NCI-H1092 treated with DMSO at 0.1 percent for 48 hours (cell line): ENCODE results near the gene VMO1.

ENCODE experiments used
- DNase-seq: peaks from one replicate; lab custom pipeline; 2025; lab: John Stamatoyannopoulos, UW

The VMO1 gene

GRCh38 chr17:4800462-4801196 is 14.5 kb upstream of the VMO1 start:
- DNase-seq: no peak

GRCh38 chr17:4796552-4796920 is 10.4 kb upstream of the VMO1 start:
- no peak for DNase-seq

- DNase-seq: no peak
These were observed 9.0 kb upstream of the VMO1 start for GRCh38 chr17:4795168-4795567.

- DNase-seq: no peak
These were observed 4.5 kb upstream of the VMO1 start for GRCh38 chr17:4790705-4791088.

GRCh38 chr17:4789951-4790704 is 4.0 kb upstream of the VMO1 start:
- DNase-seq: peak; percentile 58

- peak; percentile 40 for DNase-seq
These were observed 3.5 kb upstream of the VMO1 start for GRCh38 chr17:4789701-4789950.

- DNase-seq: peak; percentile 2
These were observed 2.9 kb upstream of the VMO1 start, which contains the start of gene GLTPD2 for GRCh38 chr17:4788807-4789700. Gene GLTPD2 (plus strand): TSS chr17:4788964. CDS start chr17:4789012, 48 bp downstream.

- DNase-seq: no peak
These were observed 2.1 kb upstream of the VMO1 start for GRCh38 chr17:4788159-4788806.

- DNase-seq: no peak
These were observed 352 bp upstream of the VMO1 start for GRCh38 chr17:4786516-4786915.

GRCh38 chr17:4785311-4786105 is 656 bp downstream of the VMO1 start:
- no peak for DNase-seq

GRCh38 chr17:4782652-4783051 is 3.5 kb downstream of the VMO1 start:
- no peak for DNase-seq

GRCh38 chr17:4780325-4780955 is 5.7 kb downstream of the VMO1 start:
- DNase-seq: no peak

GRCh38 chr17:4777969-4778760 is 8.0 kb downstream of the VMO1 start:
- no peak for DNase-seq

GRCh38 chr17:4772235-4772613 is 13.9 kb downstream of the VMO1 start:
- DNase-seq: peak; percentile 22

GRCh38 chr17:4771519-4772234 is 14.5 kb downstream of the VMO1 start, which contains the start of gene TM4SF5:
Gene TM4SF5 (plus strand): TSS chr17:4771886. CDS start chr17:4771923, 37 bp downstream.
- peak; percentile 48 for DNase-seq

GRCh38 chr17:4769628-4770027 is 16.5 kb downstream of the VMO1 start:
- no peak for DNase-seq

- DNase-seq: no peak
These were observed 17.9 kb downstream of the VMO1 start for GRCh38 chr17:4768298-4768697.

GRCh38 chr17:4766723-4767122 is 19.4 kb downstream of the VMO1 start:
- no peak for DNase-seq

GRCh38 chr17:4766201-4766600 is 20.0 kb downstream of the VMO1 start:
- DNase-seq: no peak
